Measurements from ENCODE around the gene CRISP2. TPM values are rescaled to one million over a fixed set of nuclear protein-coding genes. Genes with fewer than 3 reads are reported as not detected.

CRISP2 gene
- total RNA-seq, 4 donors from 2014 or later: not detected

DNA sequence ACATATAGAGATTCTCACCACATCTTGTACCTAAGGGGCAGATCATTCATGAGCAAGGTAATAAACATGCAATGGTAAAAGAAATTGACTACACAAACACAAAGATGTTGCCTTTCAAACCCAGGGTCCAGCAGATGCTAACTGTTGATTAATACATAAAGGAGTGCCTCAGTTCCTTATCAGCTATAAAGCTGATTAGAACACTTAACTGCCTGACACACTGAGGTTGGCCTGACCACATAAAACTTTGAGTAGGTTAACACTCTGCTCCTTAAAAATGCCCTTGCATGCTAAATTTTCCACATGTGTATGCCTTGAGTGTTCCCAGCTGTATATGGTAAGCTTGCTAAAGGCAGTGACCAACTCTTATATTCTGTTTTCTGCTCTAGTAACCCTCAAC is 14.9 kb downstream of the CRISP2 start:
- H3K27me3 ChIP-seq: no peaks in the 10 kb centered on the region
- no peak overlapping the region for H3K4me3 ChIP-seq
- no peaks in the 10 kb centered on the region for H3K4me1 ChIP-seq
- no peaks in the 10 kb centered on the region for H3K36me3 ChIP-seq
- peaks cover 0 to 20% (median 0%) of the 10 kb centered on the region in 3 donors for H3K9me3 ChIP-seq
- H3K27ac ChIP-seq: no peak overlapping the region
- TF ChIP-seq EP300 (IDR thresholded peaks at IDR 0.05) (no peak), POLR2AphosphoS5 (IDR thresholded peaks at IDR 0.05) (no peak), POLR2A (IDR thresholded peaks at IDR 0.05) (no peak)
- TF ChIP-seq, protein P1, sequence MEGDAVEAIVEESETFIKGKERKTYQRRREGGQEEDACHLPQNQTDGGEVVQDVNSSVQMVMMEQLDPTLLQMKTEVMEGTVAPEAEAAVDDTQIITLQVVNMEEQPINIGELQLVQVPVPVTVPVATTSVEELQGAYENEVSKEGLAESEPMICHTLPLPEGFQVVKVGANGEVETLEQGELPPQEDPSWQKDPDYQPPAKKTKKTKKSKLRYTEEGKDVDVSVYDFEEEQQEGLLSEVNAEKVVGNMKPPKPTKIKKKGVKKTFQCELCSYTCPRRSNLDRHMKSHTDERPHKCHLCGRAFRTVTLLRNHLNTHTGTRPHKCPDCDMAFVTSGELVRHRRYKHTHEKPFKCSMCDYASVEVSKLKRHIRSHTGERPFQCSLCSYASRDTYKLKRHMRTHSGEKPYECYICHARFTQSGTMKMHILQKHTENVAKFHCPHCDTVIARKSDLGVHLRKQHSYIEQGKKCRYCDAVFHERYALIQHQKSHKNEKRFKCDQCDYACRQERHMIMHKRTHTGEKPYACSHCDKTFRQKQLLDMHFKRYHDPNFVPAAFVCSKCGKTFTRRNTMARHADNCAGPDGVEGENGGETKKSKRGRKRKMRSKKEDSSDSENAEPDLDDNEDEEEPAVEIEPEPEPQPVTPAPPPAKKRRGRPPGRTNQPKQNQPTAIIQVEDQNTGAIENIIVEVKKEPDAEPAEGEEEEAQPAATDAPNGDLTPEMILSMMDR (IDR thresholded peaks at IDR 0.05): no peak
- no peak for ATAC-seq

DNA sequence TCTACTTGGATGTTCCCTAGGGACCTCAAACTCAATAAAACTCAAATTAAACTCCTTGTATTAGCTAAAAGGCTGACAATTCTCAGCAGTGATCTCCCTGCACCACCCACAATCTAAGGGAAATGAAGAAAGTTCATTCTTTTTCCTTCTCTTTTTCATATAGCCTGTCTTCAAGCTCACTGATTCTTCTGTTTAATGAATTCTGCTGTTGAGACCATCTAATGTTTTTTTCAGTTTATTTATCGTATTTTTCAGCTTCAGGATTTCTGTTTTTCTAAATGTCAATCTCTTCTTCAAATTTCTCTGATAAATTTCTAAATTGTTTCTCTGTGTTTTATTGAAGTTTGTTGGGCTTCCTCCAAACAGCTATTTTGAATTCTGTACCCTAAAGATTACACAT is 19.8 kb downstream of the CRISP2 start:
- Histone ChIP-seq H3K27me3 (no peaks in the 10 kb centered on the region), H3K27ac (no peak overlapping the region), H3K4me1 (no peaks in the 10 kb centered on the region), H3K36me3 (no peaks in the 10 kb centered on the region), H3K4me3 (no peak overlapping the region), H3K9me3 (peaks cover 0 to 25% (median 0%) of the 10 kb centered on the region in 3 donors)
- TF ChIP-seq POLR2A (IDR thresholded peaks at IDR 0.05) (no peak), EP300 (IDR thresholded peaks at IDR 0.05) (no peak), POLR2AphosphoS5 (IDR thresholded peaks at IDR 0.05) (no peak)
- TF ChIP-seq, protein P1 (IDR thresholded peaks at IDR 0.05): no peak
- WGBS, 2 donors (ENCODE audit: low coverage in 1 of 2): 68 to 88% methylated on average over 1 of the region's 1 CpG
- ATAC-seq: no peak

DNA sequence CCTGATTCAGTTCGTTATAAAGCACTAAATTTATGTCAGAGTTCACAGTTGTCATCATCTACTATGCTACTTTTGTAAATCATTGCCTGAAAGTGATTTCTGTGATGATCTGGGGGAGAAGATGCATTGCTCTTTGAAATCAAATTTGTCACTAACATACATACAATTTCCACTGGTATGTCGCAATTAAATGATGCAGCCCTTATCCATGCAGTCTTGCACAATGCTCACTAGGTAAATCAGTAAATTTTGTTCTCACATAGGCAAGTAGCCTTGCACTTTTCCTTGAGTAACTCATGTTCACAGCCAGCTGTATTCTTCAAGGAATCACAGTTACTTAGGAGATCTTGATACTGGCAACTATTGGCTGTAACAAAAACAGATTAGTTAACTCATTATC is 20.8 kb downstream of the CRISP2 start:
- H3K4me1 ChIP-seq: no peaks in the 10 kb centered on the region
- peaks cover 0 to 25% (median 0%) of the 10 kb centered on the region in 3 donors for H3K9me3 ChIP-seq
- H3K27ac ChIP-seq: no peak overlapping the region
- no peaks in the 10 kb centered on the region for H3K36me3 ChIP-seq
- TF ChIP-seq POLR2A (IDR thresholded peaks at IDR 0.05) (no peak), EP300 (IDR thresholded peaks at IDR 0.05) (no peak), POLR2AphosphoS5 (IDR thresholded peaks at IDR 0.05) (no peak)
- TF ChIP-seq, protein P1 (IDR thresholded peaks at IDR 0.05): no peak
- WGBS, 2 donors (ENCODE audit: low coverage in 1 of 2): 63 to 78% methylated on average over 2 of the region's 2 CpGs
- no peaks in the 10 kb centered on the region for H3K27me3 ChIP-seq
- no peak overlapping the region for H3K4me3 ChIP-seq
- no peak for ATAC-seq

DNA sequence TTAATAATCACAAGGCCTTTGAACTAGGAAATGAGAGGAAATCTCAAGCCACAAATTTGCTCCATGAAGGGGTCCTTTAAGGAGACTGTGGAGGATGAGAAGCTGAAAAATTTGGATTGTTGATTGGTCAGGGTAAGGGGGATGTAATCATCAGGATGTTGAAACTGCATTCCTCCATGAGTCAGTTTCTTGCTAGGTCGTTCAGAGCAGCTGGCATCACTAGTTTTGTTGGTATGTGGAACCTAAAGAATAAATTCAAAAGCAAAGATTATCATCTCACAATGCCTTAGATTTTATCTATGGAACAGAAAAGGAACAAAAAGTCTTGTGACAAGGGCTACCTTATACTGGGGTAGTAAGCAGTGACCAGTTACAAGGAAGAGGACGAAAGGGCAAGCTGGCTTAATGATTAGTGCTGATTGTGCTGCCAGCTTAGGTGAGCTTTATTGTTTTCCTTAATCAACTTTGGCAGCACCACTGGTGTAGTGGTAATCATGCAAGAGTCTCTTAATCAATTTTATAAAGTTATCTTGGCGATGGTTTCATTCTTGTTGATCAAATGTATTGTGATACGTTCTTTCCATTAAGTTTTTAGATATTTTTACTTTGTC is 36.6 kb downstream of the CRISP2 start:
- ATAC-seq: no peak
- H3K4me3 ChIP-seq: no peak overlapping the region
- H3K27me3 ChIP-seq: no peaks in the 10 kb centered on the region
- no peak overlapping the region for H3K27ac ChIP-seq
- 63 to 68% methylated on average over 4 of the region's 4 CpGs for WGBS, 2 donors (ENCODE audit: low coverage in 1 of 2)
- TF ChIP-seq POLR2A (IDR thresholded peaks at IDR 0.05) (no peak), EP300 (IDR thresholded peaks at IDR 0.05) (no peak), POLR2AphosphoS5 (IDR thresholded peaks at IDR 0.05) (no peak)
- TF ChIP-seq, protein P1 (IDR thresholded peaks at IDR 0.05): no peak
- H3K9me3 ChIP-seq: no peaks in the 10 kb centered on the region
- no peaks in the 10 kb centered on the region for H3K4me1 ChIP-seq
- H3K36me3 ChIP-seq: no peaks in the 10 kb centered on the region

DNA sequence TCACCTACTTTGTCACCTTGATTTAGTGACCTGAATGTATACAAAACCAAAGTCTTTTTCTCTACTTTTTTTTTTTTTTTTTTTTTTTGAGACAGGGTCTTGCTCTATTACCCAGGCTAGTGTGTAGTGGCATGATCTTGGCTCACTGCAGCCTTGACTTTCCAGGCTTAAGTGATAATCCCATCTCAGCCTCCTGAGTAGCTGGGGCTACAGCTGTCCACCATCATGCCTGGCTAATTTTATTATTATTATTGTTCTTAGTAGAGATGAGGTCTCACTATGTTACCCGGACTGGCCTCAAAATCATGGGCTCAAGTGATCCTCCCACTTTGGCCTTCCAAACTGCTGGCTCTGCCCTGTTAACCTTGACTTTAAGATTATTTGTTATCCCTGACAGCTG is 37.5 kb downstream of the CRISP2 start:
- Histone ChIP-seq H3K4me1 (no peaks in the 10 kb centered on the region), H3K9me3 (no peaks in the 10 kb centered on the region), H3K27me3 (no peaks in the 10 kb centered on the region), H3K27ac (no peak overlapping the region), H3K36me3 (no peaks in the 10 kb centered on the region), H3K4me3 (no peak overlapping the region)
- no peak for ATAC-seq
- TF ChIP-seq POLR2AphosphoS5 (IDR thresholded peaks at IDR 0.05) (no peak), EP300 (IDR thresholded peaks at IDR 0.05) (no peak), POLR2A (IDR thresholded peaks at IDR 0.05) (no peak)
- TF ChIP-seq, protein P1 (IDR thresholded peaks at IDR 0.05): no peak
- 50 to 67% methylated on average over 1 of the region's 1 CpG for WGBS, 2 donors (ENCODE audit: low coverage in 1 of 2)

Measured in gastroesophageal sphincter (tissue), 4 donors.